ENCODE results near the gene MAP3K9. TPM values are rescaled to one million over a fixed set of nuclear protein-coding genes. Genes with fewer than 3 reads are reported as not detected.

Gene MAP3K9
- total and polyA plus RNA-seq, 2 of the 8 experiments (the other 6 are each of a cell fraction or from before 2014, with no cell fraction given) = 9.8 to 24.7 TPM

GRCh38 chr14:70810621-70811020 is 1.3 kb upstream of the MAP3K9 start:
- H3K79me1 ChIP-seq (ENCODE audit: low read depth, low read length) = peaks cover 3% of the 10 kb centered on the region; the same call in 1 of the 2 replicates
- H3K36me3 ChIP-seq (ENCODE audit: control insufficient read depth in 2 of 4, insufficient read depth in 4 of 4, low read length in 3 of 4) = no peaks in the 10 kb centered on the region
- no peaks in the 10 kb centered on the region for H3K9me3 ChIP-seq (ENCODE audit: insufficient read depth in 2 of 2, low read depth in 1 of 2, low read length in 1 of 2)
- H3K27me3 ChIP-seq (replicated peaks in 1 of 4; ENCODE audit: control insufficient read depth in 3 of 4, extremely low read depth in 1 of 4, insufficient read depth in 3 of 4, low read length in 3 of 4) = no peaks in the 10 kb centered on the region
- H3K14ac ChIP-seq (ENCODE audit: insufficient read length) = no peak overlapping the region
- H3K79me2 ChIP-seq (ENCODE audit: control insufficient read depth in 1 of 2, insufficient read depth in 2 of 2, low read length in 2 of 2) = peaks cover 0 to 49% of the 10 kb centered on the region in 2 experiments; a peak in 3 of 4 replicates
- H2BK15ac ChIP-seq (ENCODE audit: low read length) = no peak overlapping the region
- H4K8ac ChIP-seq (ENCODE audit: extremely low read depth, insufficient read depth, low read length) = no peak overlapping the region
- H4K20me1 ChIP-seq (replicated peaks in 1 of 2; ENCODE audit: control insufficient read depth in 1 of 2, insufficient read depth in 2 of 2, low read length in 2 of 2) = peaks cover 0 to 3% of the 10 kb centered on the region in 2 experiments
- H3K9ac ChIP-seq (replicated peaks in 1 of 4; ENCODE audit: extremely low read depth in 1 of 4, low read depth in 3 of 4, low read length in 3 of 4) = peak overlapping the region; percentile 50 to 77 (median 56); a peak in 6 of 7 replicates
- H2AFZ ChIP-seq (ENCODE audit: low read length) = peak overlapping the region; percentile 64; the same call in 1 of the 2 replicates
- peak overlapping the region; percentile 40; the same call in 1 of the 2 replicates for H3K27ac ChIP-seq (ENCODE audit: low read depth, low read length)
- no peak overlapping the region for H2BK20ac ChIP-seq (ENCODE audit: low read length)
- H4K5ac ChIP-seq (ENCODE audit: insufficient read length, low read depth, low read length) = no peak overlapping the region
- POLR2A ChIA-PET (ENCODE audit: partially characterized antibody) = interaction anchor here (1.0 to 3.6 kb wide), 2 partner anchors 10 to 117 kb away, joined by 3 to 57 read pairs; no protein-coding TSS in a partner anchor
- peaks cover 9% of the 10 kb centered on the region for H3K23me2 ChIP-seq (ENCODE audit: low read depth, low read length)
- no peak overlapping the region for H3K4ac ChIP-seq (replicated peaks; ENCODE audit: insufficient read length, low read depth, low read length)
- H3K4me2 ChIP-seq (ENCODE audit: insufficient read depth in 1 of 2, low read depth in 2 of 2, low read length in 2 of 2) = peak overlapping the region; percentile 90 to 93
- H3K56ac ChIP-seq (replicated peaks; ENCODE audit: insufficient read length, low read depth, low read length) = no peak overlapping the region
- 30% methylated on average over 7 of the region's 7 CpGs; no CpG with 5 or more reads in 1 of the 2 experiments for WGBS, 2 experiments (ENCODE audit: extremely low coverage in 1 of 2, insufficient coverage in 1 of 2, insufficient read length in 1 of 2, insufficient replicate concordance in 2 of 2, low coverage in 1 of 2, low lambda C conversion rate in 2 of 2, missing lambda C conversion rate in 1 of 2)
- H3K18ac ChIP-seq (ENCODE audit: extremely low read depth, low read length) = no peak overlapping the region; the same call in 1 of the 2 replicates
- H3K4me1 ChIP-seq (replicated peaks in 1 of 4; ENCODE audit: control insufficient read depth in 3 of 4, insufficient read depth in 4 of 4, low read length in 3 of 4) = peaks cover 0 to 3% (median 2%) of the 10 kb centered on the region in 4 experiments; a peak in 4 of 7 replicates
- peak overlapping the region; percentile 73 to 92 (median 81) for H3K4me3 ChIP-seq (ENCODE audit: extremely low read depth in 1 of 4, insufficient read depth in 2 of 4, low read depth in 3 of 4, low read length in 4 of 4)
- no peak overlapping the region for H3K23ac ChIP-seq (ENCODE audit: insufficient read length)
- H2AK5ac ChIP-seq (ENCODE audit: low read depth, low read length) = no peak overlapping the region
- H2BK120ac ChIP-seq (replicated peaks; ENCODE audit: low read depth, low read length) = no peak overlapping the region
- FAIRE-seq (no peak), DNase-seq (ENCODE audit: low read depth in 1 of 2, low spot score in 2 of 2) (no peak)
- CTCF ChIA-PET (ENCODE audit: partially characterized antibody) = interaction anchor here (0.7 to 3.6 kb wide), 6 partner anchors 8 to 360 kb away, joined by 3 to 18 read pairs (median 4); no protein-coding TSS in a partner anchor
- H2BK5ac ChIP-seq (ENCODE audit: low read depth, low read length) = 0 out of 2 replicates have a peak overlapping the region, but pooled peaks have one; percentile 8
- H2BK12ac ChIP-seq (ENCODE audit: low read depth, low read length) = no peak overlapping the region
- no peak overlapping the region for H4K91ac ChIP-seq (replicated peaks; ENCODE audit: insufficient read length, low read length)
- TF ChIP-seq RXRA (IDR thresholded peaks at IDR 0.05; ENCODE audit: insufficient read depth, low read depth, low read length) = no peak
- TF ChIP-seq GABPA (IDR thresholded peaks at IDR 0.05; ENCODE audit: borderline replicate concordance, insufficient read depth, low read length) = no peak
- no peak for TF ChIP-seq CHD1 (IDR thresholded peaks at IDR 0.05; ENCODE audit: low read depth, low read length)
- no peak for TF ChIP-seq CBX5 (IDR thresholded peaks at IDR 0.05; ENCODE audit: low read depth, low read length)
- no peak for TF ChIP-seq TCF12 (IDR thresholded peaks at IDR 0.05; ENCODE audit: low read depth, low read length)
- TF ChIP-seq NANOG (IDR thresholded peaks at IDR 0.05; ENCODE audit: insufficient read depth, low read depth, low read length, poor library complexity, severe bottlenecking) = no peak
- TF ChIP-seq RBBP5 (IDR thresholded peaks at IDR 0.05; ENCODE audit: borderline replicate concordance, low read depth, low read length) = no peak
- no peak for TF ChIP-seq EZH2 (IDR thresholded peaks at IDR 0.05; ENCODE audit: low read depth, low read length, severe bottlenecking)
- no peak for TF ChIP-seq SP2 (IDR thresholded peaks at IDR 0.05; ENCODE audit: low read length)
- TF ChIP-seq KDM4A (IDR thresholded peaks at IDR 0.05; ENCODE audit: low read depth, low read length, severe bottlenecking) = no peak
- TF ChIP-seq KDM5A (IDR thresholded peaks at IDR 0.05; ENCODE audit: low read length) = no peak
- TF ChIP-seq CTBP2 (IDR thresholded peaks at IDR 0.05; ENCODE audit: borderline replicate concordance, insufficient read depth, insufficient read length, low read length) = no peak
- TF ChIP-seq EP300 (IDR thresholded peaks at IDR 0.05; ENCODE audit: borderline replicate concordance in 1 of 2, low read depth in 2 of 2, low read length in 2 of 2) = no peak

Data from H1 (cell line).